Nephron progenitor cell (in vitro differentiated cells): ENCODE results near the gene ACOX2.

ENCODE experiments used
- DNase-seq: peaks from one replicate; pipeline ENCODE4 v3.0.0; 2021
- H3K27ac Mint-ChIP-seq: 2 replicates; pipeline ENCODE4 v1.8.0; 2021; ENCODE audit warnings: mild to moderate bottlenecking, moderate library complexity, mixed read lengths
- H3K27me3 Mint-ChIP-seq: 2 replicates; pipeline ENCODE4 v1.8.0; 2021; ENCODE audit warnings: mild to moderate bottlenecking, low read depth, mixed read lengths; ENCODE audit not compliant: poor library complexity
- H3K36me3 Mint-ChIP-seq: 2 replicates; pipeline ENCODE4 v1.8.0; 2021; ENCODE audit warnings: low read depth, mixed read lengths
- H3K4me1 Mint-ChIP-seq: 2 replicates; pipeline ENCODE4 v1.8.0; 2021; ENCODE audit warnings: mixed read lengths
- H3K4me3 Mint-ChIP-seq: 2 replicates; pipeline ENCODE4 v1.8.0; 2021; ENCODE audit warnings: mild to moderate bottlenecking, moderate library complexity, mixed read lengths
- H3K9me3 Mint-ChIP-seq: 2 replicates; pipeline ENCODE4 v1.8.0; 2021; ENCODE audit warnings: mild to moderate bottlenecking, moderate library complexity, mixed read lengths
- TF ChIP-seq, protein P1 (sequence below): fragments of 200-600 bp; sonication (generic); IDR thresholded peaks from 2 replicates; pipeline ENCODE4 v1.5.0; 2021; ENCODE audit warnings: antibody characterized with exemption

Gene ACOX2

DNA sequence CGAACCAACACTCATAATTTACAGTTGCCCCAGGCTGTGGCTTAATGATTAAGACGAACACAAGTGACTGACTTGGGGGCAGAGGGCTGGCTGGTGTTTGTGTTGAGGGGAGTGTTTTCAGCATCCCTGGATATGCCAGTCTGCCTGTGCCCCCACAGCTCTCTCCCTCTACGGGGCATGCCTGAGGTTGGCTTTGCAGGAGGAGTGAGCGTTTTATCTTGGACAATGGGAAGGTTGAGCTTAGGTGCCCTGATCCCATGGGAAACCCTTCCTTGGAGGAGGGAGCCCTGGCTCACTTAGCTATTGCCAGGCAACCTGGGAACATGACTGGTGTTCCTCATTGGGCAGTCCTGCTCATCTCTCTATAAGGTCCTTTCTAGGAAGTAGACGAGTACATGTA is 22.6 kb upstream of the ACOX2 start:
- Mint-ChIP-seq H3K36me3 (no peaks in the 10 kb centered on the region), H3K27ac (no peak overlapping the region), H3K27me3 (peaks cover 7% of the 10 kb centered on the region), H3K4me3 (no peak overlapping the region), H3K4me1 (peaks cover 31% of the 10 kb centered on the region), H3K9me3 (peaks cover 5% of the 10 kb centered on the region)
- DNase-seq = no peak
- TF ChIP-seq, protein P1, sequence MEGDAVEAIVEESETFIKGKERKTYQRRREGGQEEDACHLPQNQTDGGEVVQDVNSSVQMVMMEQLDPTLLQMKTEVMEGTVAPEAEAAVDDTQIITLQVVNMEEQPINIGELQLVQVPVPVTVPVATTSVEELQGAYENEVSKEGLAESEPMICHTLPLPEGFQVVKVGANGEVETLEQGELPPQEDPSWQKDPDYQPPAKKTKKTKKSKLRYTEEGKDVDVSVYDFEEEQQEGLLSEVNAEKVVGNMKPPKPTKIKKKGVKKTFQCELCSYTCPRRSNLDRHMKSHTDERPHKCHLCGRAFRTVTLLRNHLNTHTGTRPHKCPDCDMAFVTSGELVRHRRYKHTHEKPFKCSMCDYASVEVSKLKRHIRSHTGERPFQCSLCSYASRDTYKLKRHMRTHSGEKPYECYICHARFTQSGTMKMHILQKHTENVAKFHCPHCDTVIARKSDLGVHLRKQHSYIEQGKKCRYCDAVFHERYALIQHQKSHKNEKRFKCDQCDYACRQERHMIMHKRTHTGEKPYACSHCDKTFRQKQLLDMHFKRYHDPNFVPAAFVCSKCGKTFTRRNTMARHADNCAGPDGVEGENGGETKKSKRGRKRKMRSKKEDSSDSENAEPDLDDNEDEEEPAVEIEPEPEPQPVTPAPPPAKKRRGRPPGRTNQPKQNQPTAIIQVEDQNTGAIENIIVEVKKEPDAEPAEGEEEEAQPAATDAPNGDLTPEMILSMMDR = no peak

DNA sequence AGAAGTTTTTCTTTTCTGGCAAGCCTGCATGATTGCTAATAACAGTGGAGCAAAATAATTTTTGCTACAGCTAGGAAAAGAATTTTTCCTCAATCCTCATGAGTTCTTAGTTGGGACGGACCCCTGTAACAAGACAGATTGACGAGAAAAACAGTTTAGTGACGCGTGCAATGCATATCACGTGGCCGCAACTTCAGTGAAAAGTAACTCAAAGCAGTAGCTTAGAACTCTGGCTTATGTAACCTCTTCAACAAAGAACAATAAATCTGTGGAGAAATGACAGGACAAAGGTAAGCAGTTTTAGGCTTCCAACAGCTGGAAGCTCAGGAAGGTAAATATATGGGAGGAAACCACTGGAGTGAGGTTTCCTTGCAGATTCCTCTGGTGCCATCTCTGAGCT is 20.5 kb upstream of the ACOX2 start:
- H3K27ac Mint-ChIP-seq = peak overlapping the region; percentile 46
- no peak for DNase-seq
- no peak overlapping the region for H3K4me3 Mint-ChIP-seq
- TF ChIP-seq, protein P1 = no peak
- H3K27me3 Mint-ChIP-seq = peaks cover 4% of the 10 kb centered on the region
- peaks cover 8% of the 10 kb centered on the region for H3K36me3 Mint-ChIP-seq
- peaks cover 21% of the 10 kb centered on the region for H3K9me3 Mint-ChIP-seq
- peaks cover 31% of the 10 kb centered on the region for H3K4me1 Mint-ChIP-seq

DNA sequence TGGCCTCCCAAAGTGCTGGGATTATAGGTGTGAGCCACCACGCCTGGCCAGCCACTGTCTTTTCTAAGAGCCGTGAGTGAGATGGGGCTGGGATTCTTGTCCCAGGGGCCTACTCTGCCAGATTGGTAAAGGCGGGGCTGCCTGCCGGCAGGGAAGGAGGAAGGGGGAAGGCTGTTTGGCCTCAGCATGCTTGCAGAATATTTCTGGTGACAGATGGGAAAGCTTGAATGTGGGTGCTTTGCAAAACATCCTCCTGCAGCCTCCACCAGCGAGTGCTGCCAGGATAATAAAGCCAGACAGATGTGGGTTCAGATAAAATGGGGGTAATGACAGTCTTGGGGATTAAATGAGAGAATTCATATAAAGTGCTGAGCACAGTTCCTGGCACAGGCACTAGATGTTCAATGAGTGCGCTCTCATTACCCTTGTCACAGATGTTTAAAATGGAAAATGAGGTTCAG is 19.8 kb upstream of the ACOX2 start:
- H3K9me3 Mint-ChIP-seq = peaks cover 28% of the 10 kb centered on the region
- DNase-seq = no peak
- H3K4me3 Mint-ChIP-seq = no peak overlapping the region
- H3K27me3 Mint-ChIP-seq = peaks cover 4% of the 10 kb centered on the region
- peaks cover 31% of the 10 kb centered on the region for H3K4me1 Mint-ChIP-seq
- TF ChIP-seq, protein P1 = no peak
- peak overlapping the region; percentile 51 for H3K27ac Mint-ChIP-seq
- H3K36me3 Mint-ChIP-seq = peaks cover 12% of the 10 kb centered on the region

DNA sequence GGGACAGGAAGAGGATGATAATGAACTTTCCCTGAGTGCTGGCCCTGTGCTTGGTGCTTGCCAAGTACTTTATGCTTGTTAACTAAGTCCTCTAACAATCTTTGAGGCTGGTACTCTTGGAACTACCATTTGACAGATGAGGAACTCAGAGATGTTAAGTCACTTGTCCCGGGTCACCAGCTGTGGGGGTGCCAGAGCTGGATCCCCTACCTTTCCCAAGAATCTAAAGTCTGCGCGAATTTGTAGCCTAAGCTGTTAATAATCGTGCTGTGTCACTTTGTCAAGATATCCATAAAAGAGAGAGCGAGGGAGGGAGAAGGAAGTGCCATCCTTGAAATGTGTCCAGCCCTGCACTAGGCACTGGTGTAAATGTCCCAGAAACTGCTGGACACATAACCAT is 19.0 kb upstream of the ACOX2 start:
- peaks cover 36% of the 10 kb centered on the region for H3K9me3 Mint-ChIP-seq
- H3K4me3 Mint-ChIP-seq = no peak overlapping the region
- peaks cover 4% of the 10 kb centered on the region for H3K27me3 Mint-ChIP-seq

DNA sequence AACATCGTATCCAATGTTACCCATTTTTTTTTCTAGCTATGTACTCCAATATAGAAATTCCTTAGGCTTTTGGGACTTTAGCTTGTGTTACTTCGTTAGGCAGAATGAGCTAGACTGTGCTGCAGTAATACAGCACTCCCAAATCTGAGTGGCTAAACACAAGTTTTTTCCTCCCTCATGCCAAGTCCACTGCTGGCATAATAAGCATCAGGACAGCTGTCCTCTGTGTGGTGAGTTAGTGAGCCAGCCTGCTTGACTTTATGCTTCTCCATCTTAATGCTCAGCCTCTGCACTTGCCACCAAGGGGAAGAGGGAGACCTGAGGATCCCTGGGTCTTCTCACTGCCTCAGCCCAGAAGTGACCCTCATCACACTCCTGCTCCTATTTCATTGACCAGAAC is 18.2 kb upstream of the ACOX2 start:
- H3K4me1 Mint-ChIP-seq = peaks cover 25% of the 10 kb centered on the region
- TF ChIP-seq, protein P1 = no peak
- DNase-seq = no peak
- no peak overlapping the region for H3K4me3 Mint-ChIP-seq
- peaks cover 36% of the 10 kb centered on the region for H3K9me3 Mint-ChIP-seq
- no peak overlapping the region for H3K27ac Mint-ChIP-seq
- peaks cover 19% of the 10 kb centered on the region for H3K36me3 Mint-ChIP-seq
- H3K27me3 Mint-ChIP-seq = peaks cover 4% of the 10 kb centered on the region

More for the DNA sequence above, 19.0 kb upstream of the ACOX2 start:
- no peak for DNase-seq
- TF ChIP-seq, protein P1 = no peak
- Mint-ChIP-seq H3K27ac (peak overlapping the region; percentile 73), H3K4me1 (peaks cover 30% of the 10 kb centered on the region), H3K36me3 (peaks cover 19% of the 10 kb centered on the region)

DNA sequence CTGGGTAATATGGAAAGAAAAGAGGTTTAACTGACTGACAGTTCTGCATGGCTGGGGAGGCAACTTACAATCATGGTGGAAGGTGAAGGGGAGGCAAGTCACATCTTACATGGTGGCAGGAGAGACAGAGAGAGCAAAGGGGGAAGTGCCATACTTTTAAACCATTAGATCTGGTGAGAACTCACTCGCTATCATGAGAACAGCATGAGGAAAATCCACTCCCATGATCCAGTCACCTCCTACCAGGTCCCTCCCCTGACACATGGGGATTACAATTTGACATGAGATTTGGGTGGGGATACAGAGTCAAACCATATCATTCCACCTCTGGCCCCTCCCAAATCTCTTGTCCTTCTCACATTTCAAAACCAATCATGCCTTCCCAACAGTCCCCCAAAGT is 16.0 kb upstream of the ACOX2 start:
- H3K36me3 Mint-ChIP-seq = peaks cover 19% of the 10 kb centered on the region
- no peak overlapping the region for H3K27ac Mint-ChIP-seq
- H3K9me3 Mint-ChIP-seq = peaks cover 43% of the 10 kb centered on the region
- TF ChIP-seq, protein P1 = no peak
- H3K4me3 Mint-ChIP-seq = no peak overlapping the region
- H3K4me1 Mint-ChIP-seq = peaks cover 25% of the 10 kb centered on the region
- peaks cover 4% of the 10 kb centered on the region for H3K27me3 Mint-ChIP-seq
- DNase-seq = no peak
